MM.1S (cell line): Measurements from ENCODE around the gene WHRN.

Experiments used
- DNase-seq: peaks from one replicate; pipeline ENCODE4 v3.0.0-alpha.2; 2015
- H2AFZ ChIP-seq: fragments of 300-600 bp; sonication (generic); 2 replicates; pipeline ENCODE4 v1.6.0; 2016; ENCODE audit warnings: antibody characterized with exemption, low read length
- H3F3A ChIP-seq: fragments of 300-600 bp; sonication (generic); 2 replicates; pipeline ENCODE4 v1.6.1; 2016; ENCODE audit warnings: mild to moderate bottlenecking, antibody characterized with exemption, low read length, moderate library complexity, mixed read lengths; ENCODE audit not compliant: insufficient read depth
- H3K27ac ChIP-seq: fragments of 300-600 bp; sonication (generic); 2 replicates; pipeline ENCODE4 v1.5.1; 2016; ENCODE audit warnings: mild to moderate bottlenecking, low read length
- H3K27me3 ChIP-seq: fragments of 300-600 bp; sonication (generic); replicated peaks from 2 replicates; pipeline ENCODE4 v1.6.0; 2016; ENCODE audit warnings: low read length; ENCODE audit not compliant: insufficient read depth
- H3K36me3 ChIP-seq: fragments of 300-600 bp; sonication (generic); replicated peaks from 2 replicates; pipeline ENCODE4 v1.6.1; 2016; ENCODE audit warnings: mild to moderate bottlenecking, low read length, mixed read lengths; ENCODE audit not compliant: insufficient read depth
- H3K4me1 ChIP-seq: fragments of 300-600 bp; sonication (generic); 2 replicates; pipeline ENCODE4 v1.6.1; 2016; ENCODE audit warnings: low read length, mixed read lengths
- H3K4me2 ChIP-seq: fragments of 300-600 bp; sonication (generic); 2 replicates; pipeline ENCODE4 v1.6.0; 2016; ENCODE audit warnings: low read depth, low read length
- H3K4me3 ChIP-seq: fragments of 300-600 bp; sonication (generic); 2 replicates; pipeline ENCODE4 v1.5.1; 2016; ENCODE audit warnings: low read length, mixed read lengths
- H3K79me2 ChIP-seq: fragments of 300-600 bp; sonication (generic); 2 replicates; pipeline ENCODE4 v1.6.1; 2016; ENCODE audit warnings: mixed run types, low read length, mixed read lengths
- H3K9ac ChIP-seq: fragments of 300-600 bp; sonication (generic); 2 replicates; pipeline ENCODE4 v1.6.1; 2016; ENCODE audit warnings: low read length, mixed read lengths
- H3K9me2 ChIP-seq: fragments of 300-600 bp; sonication (generic); replicated peaks from 2 replicates; pipeline ENCODE4 v1.6.1; 2016; ENCODE audit warnings: mild to moderate bottlenecking, low read length, mixed read lengths; ENCODE audit not compliant: insufficient read depth
- H3K9me3 ChIP-seq: fragments of 300-600 bp; sonication (generic); replicated peaks from 2 replicates; pipeline ENCODE4 v1.6.1; 2016; ENCODE audit warnings: mild to moderate bottlenecking, low read length, mixed read lengths; ENCODE audit not compliant: insufficient read depth
- H4K20me1 ChIP-seq: fragments of 300-600 bp; sonication (generic); 2 replicates; pipeline ENCODE4 v1.6.1; 2016; ENCODE audit warnings: mild to moderate bottlenecking, low read length, moderate library complexity, mixed read lengths; ENCODE audit not compliant: insufficient read depth
- EZH2 ChIP-seq: fragments of 300-600 bp; sonication (generic); optimal IDR thresholded peaks from 2 replicates; pipeline ENCODE3; 2017; ENCODE audit warnings: low read depth, mild to moderate bottlenecking, antibody characterized with exemption, low read length, mixed read lengths
- EZH2phosphoT487 ChIP-seq: fragments of 300-600 bp; sonication (generic); IDR thresholded peaks from 2 replicates; pipeline ENCODE4 v1.6.1; 2018; ENCODE audit warnings: antibody characterized with exemption, low read length
- TF ChIP-seq, protein P1 (sequence below): fragments of 300-600 bp; sonication (generic); IDR thresholded peaks from 2 replicates; pipeline ENCODE4 v1.5.1; 2016; ENCODE audit warnings: antibody characterized with exemption, low read length, mixed read lengths

WHRN gene

DNA sequence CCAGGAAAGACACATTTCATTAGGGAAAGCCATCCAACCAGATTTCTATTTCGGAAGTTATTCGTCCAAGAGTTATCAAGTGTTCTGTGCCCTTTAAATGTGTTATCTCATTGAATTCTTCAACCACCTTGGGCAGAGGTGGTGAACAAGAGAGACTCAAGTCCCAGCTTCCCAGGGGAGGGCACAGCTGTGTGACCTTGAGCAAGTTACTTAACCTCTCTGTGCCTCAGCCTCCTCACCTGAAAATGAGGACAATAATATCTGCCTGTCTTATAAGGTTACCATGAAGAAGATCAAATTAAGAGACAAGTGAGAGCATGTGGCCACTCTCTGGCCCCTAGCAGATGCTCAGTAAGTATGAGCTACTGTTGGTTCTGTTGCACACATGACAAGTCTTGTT lies 37.4 kb downstream of the WHRN start:
- Histone ChIP-seq H3K36me3 (no peaks in the 10 kb centered on the region), H3K27ac (no peak overlapping the region), H3K4me1 (no peaks in the 10 kb centered on the region), H2AFZ (no peak overlapping the region), H4K20me1 (no peaks in the 10 kb centered on the region), H3K4me2 (no peak overlapping the region), H3F3A (no peaks in the 10 kb centered on the region), H3K79me2 (peaks cover 23% of the 10 kb centered on the region; the same call in 1 of the 2 replicates), H3K4me3 (no peak overlapping the region), H3K27me3 (no peaks in the 10 kb centered on the region), H3K9ac (no peak overlapping the region), H3K9me2 (no peaks in the 10 kb centered on the region), H3K9me3 (no peaks in the 10 kb centered on the region)
- TF ChIP-seq EZH2 (no peak), EZH2phosphoT487 (no peak)
- TF ChIP-seq, protein P1, sequence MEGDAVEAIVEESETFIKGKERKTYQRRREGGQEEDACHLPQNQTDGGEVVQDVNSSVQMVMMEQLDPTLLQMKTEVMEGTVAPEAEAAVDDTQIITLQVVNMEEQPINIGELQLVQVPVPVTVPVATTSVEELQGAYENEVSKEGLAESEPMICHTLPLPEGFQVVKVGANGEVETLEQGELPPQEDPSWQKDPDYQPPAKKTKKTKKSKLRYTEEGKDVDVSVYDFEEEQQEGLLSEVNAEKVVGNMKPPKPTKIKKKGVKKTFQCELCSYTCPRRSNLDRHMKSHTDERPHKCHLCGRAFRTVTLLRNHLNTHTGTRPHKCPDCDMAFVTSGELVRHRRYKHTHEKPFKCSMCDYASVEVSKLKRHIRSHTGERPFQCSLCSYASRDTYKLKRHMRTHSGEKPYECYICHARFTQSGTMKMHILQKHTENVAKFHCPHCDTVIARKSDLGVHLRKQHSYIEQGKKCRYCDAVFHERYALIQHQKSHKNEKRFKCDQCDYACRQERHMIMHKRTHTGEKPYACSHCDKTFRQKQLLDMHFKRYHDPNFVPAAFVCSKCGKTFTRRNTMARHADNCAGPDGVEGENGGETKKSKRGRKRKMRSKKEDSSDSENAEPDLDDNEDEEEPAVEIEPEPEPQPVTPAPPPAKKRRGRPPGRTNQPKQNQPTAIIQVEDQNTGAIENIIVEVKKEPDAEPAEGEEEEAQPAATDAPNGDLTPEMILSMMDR = no peak
- DNase-seq = no peak

DNA sequence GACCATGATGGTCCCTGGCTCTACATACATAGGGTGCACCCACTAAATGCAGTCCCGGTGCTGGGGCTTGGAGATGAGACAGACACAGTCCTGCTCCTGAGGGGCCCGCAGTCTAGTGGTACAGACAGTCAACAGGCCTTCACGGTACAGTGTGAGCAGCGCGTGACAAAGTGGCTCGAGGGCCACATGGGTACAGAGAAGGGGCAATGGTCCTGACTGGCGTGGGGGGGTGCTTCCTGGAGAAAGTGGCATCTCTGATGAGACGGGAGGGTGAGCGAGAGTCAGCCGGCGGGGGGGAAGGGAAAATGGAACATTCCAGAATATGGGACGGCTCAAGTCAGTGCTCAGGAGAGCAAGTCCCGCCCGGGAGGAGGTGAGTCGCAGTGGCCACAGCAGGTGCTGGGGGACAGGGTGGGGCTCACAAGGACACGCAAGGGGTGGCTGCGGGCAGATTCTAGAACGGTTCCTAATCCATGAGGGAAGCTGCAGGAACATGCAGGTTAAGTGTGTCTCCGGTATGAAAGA lies 38.0 kb downstream of the WHRN start:
- no peak overlapping the region for H2AFZ ChIP-seq
- no peak overlapping the region for H3K4me2 ChIP-seq
- H3K9me2 ChIP-seq = no peaks in the 10 kb centered on the region
- no peak for DNase-seq
- TF ChIP-seq EZH2 (no peak), EZH2phosphoT487 (no peak)
- TF ChIP-seq, protein P1 = no peak
- no peaks in the 10 kb centered on the region for H3K36me3 ChIP-seq
- H3K4me3 ChIP-seq = no peak overlapping the region
- H4K20me1 ChIP-seq = no peaks in the 10 kb centered on the region
- no peak overlapping the region for H3K27ac ChIP-seq
- H3F3A ChIP-seq = no peaks in the 10 kb centered on the region; the same call in 1 of the 2 replicates
- no peaks in the 10 kb centered on the region for H3K4me1 ChIP-seq
- no peak overlapping the region for H3K9ac ChIP-seq
- no peaks in the 10 kb centered on the region for H3K9me3 ChIP-seq
- no peaks in the 10 kb centered on the region for H3K27me3 ChIP-seq
- peaks cover 21% of the 10 kb centered on the region; the same call in 1 of the 2 replicates for H3K79me2 ChIP-seq

DNA sequence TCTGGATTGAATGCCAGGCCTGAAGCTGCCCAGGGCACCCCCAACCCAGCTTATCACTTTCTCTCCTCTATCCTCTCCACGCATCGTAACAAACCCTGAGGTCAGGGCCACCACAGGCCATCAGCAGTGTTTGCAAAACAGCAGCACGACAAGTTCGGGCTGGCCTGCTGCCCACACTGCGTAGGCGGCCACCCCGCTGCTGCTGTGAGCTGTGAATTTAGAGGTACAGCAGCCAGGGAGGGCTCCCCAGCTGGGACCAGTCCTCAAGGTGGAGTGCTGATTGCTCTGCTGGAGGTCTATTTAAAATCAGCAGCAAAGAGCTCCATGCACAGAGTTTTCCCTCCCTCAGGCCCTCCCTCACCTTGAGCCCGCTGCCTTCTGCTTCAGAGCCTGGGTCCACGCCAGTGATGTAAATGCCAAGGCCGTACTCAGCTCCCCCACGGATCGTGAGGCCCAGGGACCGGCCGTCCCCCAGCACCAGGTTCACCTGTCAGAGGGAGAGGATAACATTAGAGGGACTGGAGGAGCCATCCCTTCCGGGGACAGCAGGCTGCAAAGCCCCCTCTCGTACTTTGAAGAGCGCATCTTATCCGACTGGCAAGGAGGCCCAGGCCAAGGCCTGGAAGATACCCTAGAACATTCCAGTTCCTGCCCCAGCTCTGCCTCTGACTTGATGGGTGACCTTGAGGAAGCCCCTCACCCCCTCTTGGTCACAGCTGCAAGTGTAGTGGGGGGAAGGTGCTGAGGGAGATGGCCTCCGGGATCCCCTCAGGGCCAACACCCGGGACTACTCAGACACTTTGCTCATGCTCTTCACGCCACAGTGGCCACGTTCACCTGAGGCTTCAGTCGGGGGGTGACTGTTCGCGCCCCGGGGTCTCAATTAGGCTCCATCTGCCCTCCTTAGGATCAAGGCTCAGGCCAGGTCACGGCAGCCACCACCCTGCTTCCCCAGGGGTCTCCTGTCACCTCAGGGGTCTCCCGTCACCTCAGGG lies 39.1 kb downstream of the WHRN start:
- Histone ChIP-seq H3F3A (no peaks in the 10 kb centered on the region; the same call in 1 of the 2 replicates), H3K9me3 (no peaks in the 10 kb centered on the region), H3K36me3 (no peaks in the 10 kb centered on the region), H3K4me3 (no peak overlapping the region), H3K4me2 (no peak overlapping the region), H3K9ac (no peak overlapping the region), H3K27ac (no peak overlapping the region), H3K4me1 (no peaks in the 10 kb centered on the region), H2AFZ (no peak overlapping the region), H4K20me1 (no peaks in the 10 kb centered on the region), H3K79me2 (0 out of 2 replicates have a peak, but pooled peaks cover 19% of the 10 kb centered on the region), H3K27me3 (no peaks in the 10 kb centered on the region), H3K9me2 (no peaks in the 10 kb centered on the region)
- no peak for DNase-seq
- TF ChIP-seq, protein P1 = no peak
- TF ChIP-seq EZH2 = no peak
- TF ChIP-seq EZH2phosphoT487 = no peak
